Stimulated activated effector memory CD8-positive, alpha-beta T cell treated with anti-CD3 and anti-CD28 coated beads, Interleukin-12 subunit alpha, Interleukin-12 subunit beta, amount 100 ng/mL, for 72 hours (primary cell): ENCODE measurements around the gene SLC16A12.

Experiments
- ATAC-seq: fragments of 150-1000 bp; cut with Tn5 transposase; 2 replicates; pipeline ENCODE4 v1.10.0; 2021
- DNase-seq, 2 donors: peaks; one replicate each; pipeline ENCODE4 v3.0.0; 2021 to 2022; ENCODE audit warnings: low spot score in 2 of 2
- H3K27ac Mint-ChIP-seq: one replicate; pipeline ENCODE4 v1.8.0; 2022; ENCODE audit warnings: mild to moderate bottlenecking, mixed read lengths
- H3K36me3 Mint-ChIP-seq: one replicate; pipeline ENCODE4 v1.8.0; 2022; ENCODE audit warnings: mild to moderate bottlenecking, mixed read lengths
- H3K4me1 Mint-ChIP-seq: one replicate; pipeline ENCODE4 v1.8.0; 2022; ENCODE audit warnings: mixed read lengths
- H3K4me3 Mint-ChIP-seq: one replicate; pipeline ENCODE4 v1.8.0; 2022; ENCODE audit warnings: mild to moderate bottlenecking, mixed read lengths
- H3K9me3 Mint-ChIP-seq: one replicate; pipeline ENCODE4 v1.8.0; 2022; ENCODE audit warnings: mixed read lengths

SLC16A12 gene

GRCh38 chr10:89503652-89504370, 31.6 kb downstream of the SLC16A12 start:
- H3K4me1 Mint-ChIP-seq, result peaks cover 8% of the 10 kb centered on the region

GRCh38 chr10:89503151-89503550, 32.2 kb downstream of the SLC16A12 start:
- Mint-ChIP-seq H3K27ac (no peak overlapping the region), H3K4me3 (no peak overlapping the region), H3K4me1 (peaks cover 8% of the 10 kb centered on the region), H3K9me3 (no peaks in the 10 kb centered on the region), H3K36me3 (no peaks in the 10 kb centered on the region)
- ATAC-seq, result no peak
- DNase-seq, result no peak

More at GRCh38 chr10:89503652-89504370, 31.6 kb downstream of the SLC16A12 start:
- ATAC-seq, result no peak
- DNase-seq, result no peak
- Mint-ChIP-seq H3K4me3 (no peak overlapping the region), H3K36me3 (no peaks in the 10 kb centered on the region), H3K27ac (no peak overlapping the region), H3K9me3 (no peaks in the 10 kb centered on the region)

GRCh38 chr10:89502549-89502948, 32.8 kb downstream of the SLC16A12 start:
- Mint-ChIP-seq H3K9me3 (no peaks in the 10 kb centered on the region), H3K4me1 (peaks cover 8% of the 10 kb centered on the region), H3K27ac (no peak overlapping the region), H3K36me3 (no peaks in the 10 kb centered on the region), H3K4me3 (no peak overlapping the region)
- ATAC-seq (no peak), DNase-seq (no peak)

- Mint-ChIP-seq H3K27ac (no peak overlapping the region), H3K9me3 (no peaks in the 10 kb centered on the region), H3K4me1 (no peaks in the 10 kb centered on the region), H3K4me3 (no peak overlapping the region), H3K36me3 (no peaks in the 10 kb centered on the region)
- ATAC-seq (no peak), DNase-seq (no peak)
Measured at GRCh38 chr10:89494575-89494974, 40.8 kb downstream of the SLC16A12 start.

- Mint-ChIP-seq H3K36me3 (no peaks in the 10 kb centered on the region), H3K4me3 (no peak overlapping the region)
Measured at GRCh38 chr10:89494068-89494467, 41.3 kb downstream of the SLC16A12 start.

GRCh38 chr10:89491932-89492331, 43.5 kb downstream of the SLC16A12 start:
- Mint-ChIP-seq H3K4me1 (no peaks in the 10 kb centered on the region), H3K4me3 (no peak overlapping the region), H3K36me3 (no peaks in the 10 kb centered on the region), H3K9me3 (no peaks in the 10 kb centered on the region), H3K27ac (no peak overlapping the region)
- DNase-seq, result no peak
- ATAC-seq, result no peak

More at GRCh38 chr10:89494068-89494467, 41.3 kb downstream of the SLC16A12 start:
- Mint-ChIP-seq H3K4me1 (no peaks in the 10 kb centered on the region), H3K27ac (no peak overlapping the region), H3K9me3 (no peaks in the 10 kb centered on the region)
- ATAC-seq (no peak), DNase-seq (no peak)

GRCh38 chr10:89490596-89491335, 44.6 kb downstream of the SLC16A12 start:
- ATAC-seq (no peak), DNase-seq (no peak)
- H3K36me3 Mint-ChIP-seq, result no peaks in the 10 kb centered on the region
- H3K4me1 Mint-ChIP-seq, result no peaks in the 10 kb centered on the region
- H3K9me3 Mint-ChIP-seq, result no peaks in the 10 kb centered on the region
- no peak overlapping the region for H3K27ac Mint-ChIP-seq
- no peak overlapping the region for H3K4me3 Mint-ChIP-seq

GRCh38 chr10:89482256-89482655, 53.1 kb downstream of the SLC16A12 start:
- DNase-seq (no peak), ATAC-seq (no peak)
- Mint-ChIP-seq H3K27ac (no peak overlapping the region), H3K36me3 (no peaks in the 10 kb centered on the region), H3K4me1 (no peaks in the 10 kb centered on the region), H3K9me3 (no peaks in the 10 kb centered on the region), H3K4me3 (no peak overlapping the region)

GRCh38 chr10:89481662-89482061, 53.7 kb downstream of the SLC16A12 start:
- ATAC-seq, result no peak
- no peaks in the 10 kb centered on the region for H3K36me3 Mint-ChIP-seq

GRCh38 chr10:89479771-89480446, 55.5 kb downstream of the SLC16A12 start:
- no peaks in the 10 kb centered on the region for H3K9me3 Mint-ChIP-seq
- no peaks in the 10 kb centered on the region for H3K36me3 Mint-ChIP-seq
- no peak for ATAC-seq
- no peak overlapping the region for H3K4me3 Mint-ChIP-seq
- no peaks in the 10 kb centered on the region for H3K4me1 Mint-ChIP-seq
- no peak overlapping the region for H3K27ac Mint-ChIP-seq
- no peak for DNase-seq

More at GRCh38 chr10:89481662-89482061, 53.7 kb downstream of the SLC16A12 start:
- Mint-ChIP-seq H3K4me3 (no peak overlapping the region), H3K27ac (no peak overlapping the region), H3K9me3 (no peaks in the 10 kb centered on the region), H3K4me1 (no peaks in the 10 kb centered on the region)
- DNase-seq, result no peak

- Mint-ChIP-seq H3K4me3 (no peak overlapping the region), H3K9me3 (no peaks in the 10 kb centered on the region), H3K4me1 (no peaks in the 10 kb centered on the region), H3K27ac (no peak overlapping the region), H3K36me3 (no peaks in the 10 kb centered on the region)
- no peak for DNase-seq
- ATAC-seq, result no peak
Measured at GRCh38 chr10:89478739-89479654, 56.4 kb downstream of the SLC16A12 start.

GRCh38 chr10:89478085-89478738, 57.2 kb downstream of the SLC16A12 start:
- Mint-ChIP-seq H3K4me1 (no peaks in the 10 kb centered on the region), H3K27ac (no peak overlapping the region), H3K36me3 (no peaks in the 10 kb centered on the region), H3K4me3 (no peak overlapping the region), H3K9me3 (no peaks in the 10 kb centered on the region)
- DNase-seq (no peak), ATAC-seq (no peak)

- DNase-seq, result no peak
- Mint-ChIP-seq H3K36me3 (no peaks in the 10 kb centered on the region), H3K4me3 (no peak overlapping the region), H3K27ac (no peak overlapping the region), H3K9me3 (no peaks in the 10 kb centered on the region), H3K4me1 (peaks cover 2% of the 10 kb centered on the region)
- ATAC-seq, result no peak
Measured at GRCh38 chr10:89476150-89476549, 59.2 kb downstream of the SLC16A12 start.

GRCh38 chr10:89475591-89475998, 59.8 kb downstream of the SLC16A12 start:
- H3K27ac Mint-ChIP-seq, result no peak overlapping the region
- no peak for ATAC-seq
- DNase-seq, result no peak
- no peaks in the 10 kb centered on the region for H3K36me3 Mint-ChIP-seq
- H3K4me3 Mint-ChIP-seq, result no peak overlapping the region
- peaks cover 8% of the 10 kb centered on the region for H3K4me1 Mint-ChIP-seq
- no peaks in the 10 kb centered on the region for H3K9me3 Mint-ChIP-seq
